Left ventricle myocardium inferior (tissue), 1 donor: ENCODE data around the gene NLRP9. TPM values are rescaled to one million over a fixed set of nuclear protein-coding genes. Genes with fewer than 3 reads are reported as not detected.

Experiments
- DNase-seq: peaks from one replicate; pipeline ENCODE4 v3.0.0-alpha.2; 2020
- H3K27ac ChIP-seq: fragments of 200-600 bp; replicated peaks from 2 replicates; pipeline ENCODE4 v1.8.0; 2021
- H3K27me3 ChIP-seq: fragments of 200-600 bp; 2 replicates; pipeline ENCODE4 v1.8.0; 2021; ENCODE audit warnings: low read depth
- H3K36me3 ChIP-seq: fragments of 200-600 bp; 2 replicates; pipeline ENCODE4 v1.8.0; 2021
- H3K4me1 ChIP-seq: fragments of 200-600 bp; 2 replicates; pipeline ENCODE4 v1.8.0; 2021
- H3K4me3 ChIP-seq: fragments of 200-600 bp; 2 replicates; pipeline ENCODE4 v1.8.0; 2021; ENCODE audit warnings: mild to moderate bottlenecking, moderate library complexity
- H3K9me3 ChIP-seq: fragments of 200-600 bp; replicated peaks from 2 replicates; pipeline ENCODE4 v1.8.0; 2021
- CTCF ChIP-seq: fragments of 200-600 bp; IDR thresholded peaks from 2 replicates; pipeline ENCODE4 v1.8.0; 2021; ENCODE audit warnings: antibody characterized with exemption, mild to moderate bottlenecking, borderline replicate concordance
- intact Hi-C: fragments of 100-400 bp; cut with micrococcal nuclease; formaldehyde crosslinking; loops from one replicate; pipeline ENCODE4 v1.11.0; 2022
- total RNA-seq: library from RNA; stranded (reverse); fragmentation: NEBNext Ultra II Directional; extraction: Animal tissue kit (Norgen Biotek cat#: 25700); gene quantifications from one replicate; pipeline ENCODE4 v1.2.1, GENCODE V29; 2021
- donor health status: DM: no; HTN: yes; CAD: no; lungs with severe emphysema.

The NLRP9 gene
- total RNA-seq, 1 donor from 2014 or later, result not detected

DNA sequence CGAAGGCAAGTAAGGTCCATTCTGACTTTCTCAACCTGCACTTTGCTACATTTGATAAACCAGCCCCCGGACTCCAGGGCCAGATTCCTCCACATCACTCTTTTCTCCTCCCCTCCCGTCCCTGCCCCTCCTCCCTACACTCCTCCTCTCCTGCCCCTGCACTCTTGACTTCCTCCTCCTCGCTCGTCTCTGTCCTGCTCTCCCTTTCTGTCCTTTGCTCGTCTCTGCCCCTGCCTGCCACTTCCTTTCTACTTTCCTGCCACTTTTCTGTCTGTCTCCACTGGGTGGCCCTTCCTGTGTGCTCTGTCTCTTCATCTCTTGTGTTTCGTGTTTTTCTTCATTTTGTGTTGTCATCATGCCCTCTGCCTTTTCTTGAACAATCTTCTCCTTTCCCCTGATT is 76.4 kb downstream of the NLRP9 start:
- Histone ChIP-seq H3K9me3 (no peaks in the 10 kb centered on the region), H3K36me3 (peaks cover 74% of the 10 kb centered on the region), H3K27me3 (no peaks in the 10 kb centered on the region), H3K4me1 (peaks cover 40% of the 10 kb centered on the region), H3K27ac (no peak overlapping the region), H3K4me3 (no peak overlapping the region)
- TF ChIP-seq CTCF, result no peak
- no peak for DNase-seq
- intact Hi-C loops, result no loop called here

DNA sequence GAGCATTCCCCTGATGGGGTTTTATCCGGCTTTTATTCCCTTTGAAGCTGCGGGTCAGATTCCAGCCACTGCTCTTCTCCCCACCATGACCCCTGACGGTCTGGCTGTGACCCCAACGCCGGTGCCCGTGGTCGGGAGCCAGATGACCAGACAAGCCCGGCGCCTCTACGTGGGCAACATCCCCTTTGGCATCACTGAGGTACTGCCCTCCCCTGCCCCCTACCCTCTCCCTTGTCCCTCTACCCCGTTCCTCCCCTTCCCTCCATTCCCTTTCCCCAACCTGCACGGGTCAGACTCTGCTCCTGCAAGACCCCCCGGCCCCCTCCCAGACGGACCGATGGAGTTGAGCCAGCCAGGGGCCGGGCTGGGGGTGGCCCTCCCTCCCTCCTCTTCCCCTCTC is 77.2 kb downstream of the NLRP9 start:
- peaks cover 65% of the 10 kb centered on the region for H3K36me3 ChIP-seq
- DNase-seq, result no peak
- H3K27ac ChIP-seq, result no peak overlapping the region
- no peaks in the 10 kb centered on the region for H3K27me3 ChIP-seq
- no peak for TF ChIP-seq CTCF
- H3K9me3 ChIP-seq, result no peaks in the 10 kb centered on the region
- H3K4me3 ChIP-seq, result no peak overlapping the region
- H3K4me1 ChIP-seq, result peaks cover 46% of the 10 kb centered on the region
- intact Hi-C loops, result no loop called here

DNA sequence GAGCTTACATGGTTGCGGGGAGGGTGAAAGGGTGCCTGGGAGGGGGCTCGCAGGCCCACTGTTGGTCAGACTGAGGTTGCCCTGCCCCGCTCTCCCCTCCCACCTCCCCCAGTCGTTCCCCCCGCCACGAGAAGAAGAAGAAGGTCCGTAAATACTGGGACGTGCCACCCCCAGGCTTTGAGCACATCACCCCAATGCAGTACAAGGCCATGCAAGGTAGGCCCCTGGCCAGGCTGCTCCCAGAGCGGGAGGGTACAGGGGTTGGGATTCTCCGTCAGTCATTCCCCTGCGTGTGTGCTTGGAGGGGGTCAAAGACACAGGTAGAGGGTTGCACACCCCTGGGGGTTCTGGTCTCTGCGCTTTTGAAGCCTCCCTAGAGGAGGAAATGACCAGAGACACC is 77.8 kb downstream of the NLRP9 start:
- DNase-seq, result no peak
- Histone ChIP-seq H3K36me3 (peaks cover 59% of the 10 kb centered on the region), H3K4me1 (peaks cover 52% of the 10 kb centered on the region), H3K27me3 (no peaks in the 10 kb centered on the region), H3K27ac (no peak overlapping the region), H3K9me3 (no peaks in the 10 kb centered on the region), H3K4me3 (no peak overlapping the region)
- intact Hi-C loops, result no loop called here
- no peak for TF ChIP-seq CTCF

GRCh38 chr19:55659822-55660221 is 78.4 kb downstream of the NLRP9 start:
- intact Hi-C loops, result no loop called here
- H3K4me3 ChIP-seq, result no peak overlapping the region
- no peak overlapping the region for H3K27ac ChIP-seq
- H3K27me3 ChIP-seq, result no peaks in the 10 kb centered on the region
- peaks cover 56% of the 10 kb centered on the region for H3K36me3 ChIP-seq
- H3K4me1 ChIP-seq, result peaks cover 57% of the 10 kb centered on the region
- DNase-seq, result no peak
- no peaks in the 10 kb centered on the region for H3K9me3 ChIP-seq
- no peak for TF ChIP-seq CTCF

DNA sequence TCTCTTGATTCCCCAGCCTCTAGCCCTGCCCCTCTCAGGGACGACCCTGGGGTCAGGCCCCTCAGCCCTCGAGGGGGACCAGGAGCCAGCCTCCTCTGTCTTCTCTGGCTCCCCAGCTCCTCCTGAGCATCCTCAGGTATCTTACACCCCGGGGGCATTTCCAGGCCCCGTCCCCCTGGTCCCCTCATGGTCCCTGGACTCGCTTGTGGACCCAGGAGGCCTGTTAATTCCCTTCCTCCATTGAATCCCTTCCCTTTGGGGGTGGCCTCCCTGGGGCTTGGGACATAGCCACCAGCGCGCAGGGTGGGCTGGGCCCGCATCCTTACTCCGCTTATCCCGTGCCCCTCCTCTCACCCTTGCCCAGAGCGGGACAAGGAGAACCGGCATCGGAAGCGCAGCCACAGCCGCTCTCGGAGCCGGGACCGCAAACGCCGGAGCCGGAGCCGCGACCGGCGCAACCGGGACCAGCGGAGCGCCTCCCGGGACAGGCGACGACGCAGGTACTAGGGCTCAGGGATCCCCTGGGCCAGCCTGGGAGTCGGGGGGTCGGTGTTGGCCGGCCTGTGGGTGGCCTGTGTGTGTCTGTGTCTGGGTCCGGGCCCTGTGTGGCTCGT is 79.2 kb downstream of the NLRP9 start:
- DNase-seq, result no peak
- peaks cover 48% of the 10 kb centered on the region for H3K36me3 ChIP-seq
- TF ChIP-seq CTCF, result no peak
- peaks cover 57% of the 10 kb centered on the region for H3K4me1 ChIP-seq
- no peaks in the 10 kb centered on the region for H3K9me3 ChIP-seq
- peak overlapping the region; percentile 8 for H3K4me3 ChIP-seq
- intact Hi-C loops, result no loop called here
- no peaks in the 10 kb centered on the region for H3K27me3 ChIP-seq
- H3K27ac ChIP-seq, result no peak overlapping the region

Other genes with a start within 250 kb of the NLRP9 start
- gene SSC5D, start 250.0 kb downstream of the NLRP9 start, total RNA-seq, result 3.7 TPM
- gene SBK2, start 201.3 kb downstream of the NLRP9 start, total RNA-seq, result 6.5 TPM
- gene SBK3, start 192.9 kb downstream of the NLRP9 start, total RNA-seq, result 21.1 TPM
- 11.5 TPM for gene ZNF579, start 157.6 kb downstream of the NLRP9 start, total RNA-seq
- gene FIZ1, start 138.9 kb downstream of the NLRP9 start, total RNA-seq, result 16.0 TPM
- 15.6 TPM for gene ZNF524, start 138.1 kb downstream of the NLRP9 start, total RNA-seq
- 17.0 TPM for gene ZNF865, start 132.8 kb downstream of the NLRP9 start, total RNA-seq
- gene ZNF784, start 113.8 kb downstream of the NLRP9 start, total RNA-seq, result 13.2 TPM
- gene ZNF580, start 97.4 kb downstream of the NLRP9 start, total RNA-seq, result 11.8 TPM
- 7.1 TPM for gene ZNF581, start 94.8 kb downstream of the NLRP9 start, total RNA-seq
- gene CCDC106, start 90.2 kb downstream of the NLRP9 start, total RNA-seq, result 14.6 TPM
- gene U2AF2, start 83.4 kb downstream of the NLRP9 start, total RNA-seq, result 74.0 TPM
- gene EPN1, start 63.2 kb downstream of the NLRP9 start, total RNA-seq, result 205 TPM
- not detected for gene RFPL4A, start 20.7 kb upstream of the NLRP9 start, total RNA-seq
- not detected for gene RFPL4AL1, start 30.7 kb upstream of the NLRP9 start, total RNA-seq
- not detected for gene NLRP11, start 93.6 kb upstream of the NLRP9 start, total RNA-seq
- gene NLRP4, start 98.1 kb upstream of the NLRP9 start, total RNA-seq, result not detected
- gene NLRP13, start 193.9 kb upstream of the NLRP9 start, total RNA-seq, result not detected
- gene NLRP8, start 209.4 kb upstream of the NLRP9 start, total RNA-seq, result not detected
- not detected for gene NLRP5, start 248.4 kb upstream of the NLRP9 start, total RNA-seq